ENCODE results near the gene CXorf66. TPM values are rescaled to one million over a fixed set of nuclear protein-coding genes. Genes with fewer than 3 reads are reported as not detected.
A peak's percentile ranks its signal among the peaks of the same experiment; 100 is the strongest.
"Not testable (repeated sequence)": the region's sequence is repeated elsewhere in the genome, so short reads cannot be mapped to it uniquely, and the experiment has no call there.

CXorf66 gene
- total and polyA plus RNA-seq, 2 donors: not detected

GRCh38 chrX:139933904-139934303, 31.4 kb downstream of the CXorf66 start:
- Histone ChIP-seq H3K4me3 (ENCODE audit: low read depth, low read length) (peak overlapping the region; percentile 91), H3K4me1 (ENCODE audit: insufficient read depth) (no peaks in the 10 kb centered on the region), H3K27ac (ENCODE audit: low read depth) (no peak overlapping the region), H3K36me3 (ENCODE audit: insufficient read depth) (no peaks in the 10 kb centered on the region)
- 69% methylated on average over 15 of the region's 15 CpGs for WGBS
- DNase-seq (ENCODE audit: extremely low spot score): no peak

- H3K4me3 ChIP-seq (ENCODE audit: low read depth, low read length): peak within 1 kb of the TSS; percentile 91
- peak within 1 kb of the TSS; percentile 99 for H3K27ac ChIP-seq (ENCODE audit: low read depth)
- peak; percentile 49 for DNase-seq (ENCODE audit: extremely low spot score)
- no peaks in the 10 kb centered on the region for H3K4me1 ChIP-seq (ENCODE audit: insufficient read depth)
- H3K36me3 ChIP-seq (ENCODE audit: insufficient read depth): no peaks in the 10 kb centered on the region
- under 1% methylated on average over 52 of the region's 52 CpGs for WGBS
Observed at GRCh38 chrX:139932901-139933796, 32.2 kb downstream of the CXorf66 start, which contains the start of gene ATP11C. Gene ATP11C (minus strand): TSS chrX:139933053. CDS start chrX:139932042, 1,011 bp downstream.

- Histone ChIP-seq H3K4me1 (ENCODE audit: insufficient read depth) (no peaks in the 10 kb centered on the region), H3K27ac (ENCODE audit: low read depth) (peak overlapping the region; percentile 99), H3K36me3 (ENCODE audit: insufficient read depth) (no peaks in the 10 kb centered on the region), H3K4me3 (ENCODE audit: low read depth, low read length) (peak overlapping the region; percentile 91)
- WGBS: under 1% methylated on average over 77 of the region's 109 CpGs
- DNase-seq (ENCODE audit: extremely low spot score): no peak
Observed at GRCh38 chrX:139932073-139932900, 33.0 kb downstream of the CXorf66 start.

- H3K36me3 ChIP-seq (ENCODE audit: insufficient read depth): no peaks in the 10 kb centered on the region
- under 1% methylated on average over 33 of the region's 33 CpGs for WGBS
Observed at GRCh38 chrX:139931646-139932072, 33.7 kb downstream of the CXorf66 start.

GRCh38 chrX:139930916-139931645, 34.2 kb downstream of the CXorf66 start:
- DNase-seq (ENCODE audit: extremely low spot score): no peak
- no peak overlapping the region for H3K27ac ChIP-seq (ENCODE audit: low read depth)
- 5% methylated on average over 27 of the region's 27 CpGs for WGBS

More at GRCh38 chrX:139931646-139932072, 33.7 kb downstream of the CXorf66 start:
- DNase-seq (ENCODE audit: extremely low spot score): no peak
- no peak overlapping the region for H3K27ac ChIP-seq (ENCODE audit: low read depth)
- H3K4me3 ChIP-seq (ENCODE audit: low read depth, low read length): peak overlapping the region; percentile 91
- no peaks in the 10 kb centered on the region for H3K4me1 ChIP-seq (ENCODE audit: insufficient read depth)

GRCh38 chrX:139930401-139930800, 34.9 kb downstream of the CXorf66 start:
- peak overlapping the region; percentile 9 for H3K4me3 ChIP-seq (ENCODE audit: low read depth, low read length)
- 81% methylated on average over 4 of the region's 4 CpGs for WGBS
- DNase-seq (ENCODE audit: extremely low spot score): no peak
- H3K4me1 ChIP-seq (ENCODE audit: insufficient read depth): no peaks in the 10 kb centered on the region
- no peak overlapping the region for H3K27ac ChIP-seq (ENCODE audit: low read depth)
- H3K36me3 ChIP-seq (ENCODE audit: insufficient read depth): no peaks in the 10 kb centered on the region

More at GRCh38 chrX:139930916-139931645, 34.2 kb downstream of the CXorf66 start:
- H3K4me3 ChIP-seq (ENCODE audit: low read depth, low read length): peak overlapping the region; percentile 91
- H3K4me1 ChIP-seq (ENCODE audit: insufficient read depth): no peaks in the 10 kb centered on the region
- no peaks in the 10 kb centered on the region for H3K36me3 ChIP-seq (ENCODE audit: insufficient read depth)

- Histone ChIP-seq H3K27ac (ENCODE audit: low read depth) (no peak overlapping the region), H3K4me3 (ENCODE audit: low read depth, low read length) (no peak overlapping the region), H3K36me3 (ENCODE audit: insufficient read depth) (no peaks in the 10 kb centered on the region), H3K4me1 (ENCODE audit: insufficient read depth) (no peaks in the 10 kb centered on the region)
- no peak for DNase-seq (ENCODE audit: extremely low spot score)
- WGBS: 77% methylated on average over 5 of the region's 5 CpGs
Observed at GRCh38 chrX:139929876-139930275, 35.4 kb downstream of the CXorf66 start.

GRCh38 chrX:139924696-139925095, 40.6 kb downstream of the CXorf66 start:
- Histone ChIP-seq H3K4me3 (ENCODE audit: low read depth, low read length) (no peak overlapping the region), H3K4me1 (ENCODE audit: insufficient read depth) (no peaks in the 10 kb centered on the region), H3K36me3 (ENCODE audit: insufficient read depth) (peaks cover 1% of the 10 kb centered on the region), H3K27ac (ENCODE audit: low read depth) (no peak overlapping the region)
- no peak for DNase-seq (ENCODE audit: extremely low spot score)
- 46% methylated on average over 6 of the region's 6 CpGs for WGBS

- H3K27ac ChIP-seq (ENCODE audit: low read depth): no peak overlapping the region
Observed at GRCh38 chrX:139924069-139924695, 41.1 kb downstream of the CXorf66 start.

GRCh38 chrX:139921142-139921541, 44.2 kb downstream of the CXorf66 start:
- H3K36me3 ChIP-seq (ENCODE audit: insufficient read depth); H3K4me3 ChIP-seq (ENCODE audit: low read depth, low read length); H3K27ac ChIP-seq (ENCODE audit: low read depth); H3K4me1 ChIP-seq (ENCODE audit: insufficient read depth); DNase-seq (ENCODE audit: extremely low spot score): not testable (repeated sequence)
- WGBS: 91% methylated on average over 6 of the region's 6 CpGs

More at GRCh38 chrX:139924069-139924695, 41.1 kb downstream of the CXorf66 start:
- H3K4me3 ChIP-seq (ENCODE audit: low read depth, low read length): no peak overlapping the region
- peaks cover 1% of the 10 kb centered on the region for H3K36me3 ChIP-seq (ENCODE audit: insufficient read depth)
- DNase-seq (ENCODE audit: extremely low spot score): no peak
- no peaks in the 10 kb centered on the region for H3K4me1 ChIP-seq (ENCODE audit: insufficient read depth)
- WGBS: 61% methylated on average over 5 of the region's 5 CpGs

GRCh38 chrX:139920316-139920715, 45.0 kb downstream of the CXorf66 start:
- no peak for DNase-seq (ENCODE audit: extremely low spot score)
- H3K4me3 ChIP-seq (ENCODE audit: low read depth, low read length): no peak overlapping the region
- no peaks in the 10 kb centered on the region for H3K4me1 ChIP-seq (ENCODE audit: insufficient read depth)
- 45% methylated on average over 1 of the region's 1 CpG for WGBS
- peaks cover 1% of the 10 kb centered on the region for H3K36me3 ChIP-seq (ENCODE audit: insufficient read depth)
- H3K27ac ChIP-seq (ENCODE audit: low read depth): no peak overlapping the region

- WGBS: 100% methylated on average over 1 of the region's 1 CpG
Observed at GRCh38 chrX:139914421-139914820, 50.9 kb downstream of the CXorf66 start.

GRCh38 chrX:139909712-139910111, 55.6 kb downstream of the CXorf66 start:
- Histone ChIP-seq H3K36me3 (ENCODE audit: insufficient read depth) (no peaks in the 10 kb centered on the region), H3K4me3 (ENCODE audit: low read depth, low read length) (no peak overlapping the region), H3K27ac (ENCODE audit: low read depth) (no peak overlapping the region), H3K4me1 (ENCODE audit: insufficient read depth) (no peaks in the 10 kb centered on the region)
- no peak for DNase-seq (ENCODE audit: extremely low spot score)
- WGBS: 51% methylated on average over 3 of the region's 3 CpGs

More at GRCh38 chrX:139914421-139914820, 50.9 kb downstream of the CXorf66 start:
- no peaks in the 10 kb centered on the region for H3K4me1 ChIP-seq (ENCODE audit: insufficient read depth)
- no peaks in the 10 kb centered on the region for H3K36me3 ChIP-seq (ENCODE audit: insufficient read depth)
- no peak for DNase-seq (ENCODE audit: extremely low spot score)
- no peak overlapping the region for H3K27ac ChIP-seq (ENCODE audit: low read depth)
- H3K4me3 ChIP-seq (ENCODE audit: low read depth, low read length): no peak overlapping the region

Data from urinary bladder (tissue), 4 donors.